HUDEP-2 (cell line): ENCODE data around the gene ZBED4.

Source experiments
- DNase-seq, 76 experiments: peaks; one replicate each; lab custom pipeline; 2025; ENCODE audit not compliant: unreplicated experiment in 76 of 76; lab: John Stamatoyannopoulos, UW

ZBED4 gene

GRCh38 chr22:49933236-49934159 lies 79.9 kb downstream of the ZBED4 start:
- peak in 1 of 76 experiments; percentile 12 for DNase-seq

GRCh38 chr22:49934160-49934890 lies 80.7 kb downstream of the ZBED4 start:
- DNase-seq = peak in 31 of 76 experiments; percentile 5 to 54 (median 23)

GRCh38 chr22:49934891-49935557 lies 81.4 kb downstream of the ZBED4 start:
- peak in 42 of 76 experiments; percentile 7 to 69 (median 42) for DNase-seq

GRCh38 chr22:49935561-49935960 lies 81.9 kb downstream of the ZBED4 start:
- peak in 2 of 76 experiments; percentile 32 to 38 for DNase-seq

- peak in 72 of 76 experiments; percentile 21 to 94 (median 73) for DNase-seq
Observed at GRCh38 chr22:49936018-49936972, 82.7 kb downstream of the ZBED4 start.

GRCh38 chr22:49936973-49937757 lies 83.5 kb downstream of the ZBED4 start:
- no peak for DNase-seq

GRCh38 chr22:49937758-49938564 lies 84.3 kb downstream of the ZBED4 start:
- DNase-seq = no peak

- no peak for DNase-seq
Observed at GRCh38 chr22:49938565-49939136, 85.0 kb downstream of the ZBED4 start.
